HepG2 (cell line): ENCODE data around the gene KRTAP5-9.

Experiments
- ADNP ChIP-seq: sonication (generic); formaldehyde crosslinking; IDR thresholded peaks from 2 replicates; pipeline ENCODE4 v1.4.0; 2020; ENCODE audit warnings: missing genetic modification reagents
- AGO2 ChIP-seq: fragments of 200-400 bp; formaldehyde crosslinking; optimal IDR thresholded peaks from 2 replicates; pipeline ENCODE3; 2017; ENCODE audit warnings: mild to moderate bottlenecking, low read depth, low read length, moderate library complexity
- EP300 ChIP-seq, 3 experiments: sonication (generic) in 1 of 3; formaldehyde crosslinking in 1 of 3; IDR thresholded peaks; 2 replicates each; pipeline versions ENCODE4 v1.5.1 to v1.6.1; 2011 to 2020; ENCODE audit warnings: low read depth in 2 of 3, low read length in 2 of 3, borderline replicate concordance in 1 of 3, improper control_type of control experiment in 1 of 3, mild to moderate bottlenecking in 1 of 3, missing genetic modification reagents in 1 of 3, moderate library complexity in 1 of 3
- MAFK ChIP-seq, 2 experiments: IDR thresholded peaks in 1 of 2; conservative IDR thresholded peaks in 1 of 2; 2 replicates each; pipeline ENCODE4 v1.6.1; 2011; ENCODE audit warnings: improper control_type of control experiment in 2 of 2, low read length in 2 of 2
- MEF2D ChIP-seq: sonication (generic); formaldehyde crosslinking; IDR thresholded peaks from 2 replicates; pipeline ENCODE4 v1.5.1; 2020; ENCODE audit warnings: mild to moderate bottlenecking, missing genetic modification reagents
- PCBP1 ChIP-seq: fragments of 200-400 bp; formaldehyde crosslinking; IDR thresholded peaks from 2 replicates; pipeline ENCODE4 v1.6.1; 2017; ENCODE audit warnings: mild to moderate bottlenecking, low read depth, low read length, borderline replicate concordance
- RARG ChIP-seq: sonication (generic); formaldehyde crosslinking; IDR thresholded peaks from 2 replicates; pipeline ENCODE4 v1.4.0; 2020; ENCODE audit warnings: low read depth, mild to moderate bottlenecking, missing genetic modification reagents
- RELA ChIP-seq: sonication (generic); formaldehyde crosslinking; IDR thresholded peaks from 2 replicates; pipeline ENCODE4 v1.4.0; 2020; ENCODE audit warnings: missing genetic modification reagents
- ZSCAN21 ChIP-seq: sonication (generic); formaldehyde crosslinking; IDR thresholded peaks from 2 replicates; pipeline ENCODE4 v1.8.0; 2022; ENCODE audit warnings: mild to moderate bottlenecking, missing genetic modification reagents, moderate library complexity, borderline replicate concordance
- ZZZ3 ChIP-seq: sonication (generic); formaldehyde crosslinking; IDR thresholded peaks from 2 replicates; pipeline ENCODE4 v1.4.0; 2020; ENCODE audit warnings: missing genetic modification reagents, mild to moderate bottlenecking, borderline replicate concordance
- TF ChIP-seq, protein P1 (sequence below): sonication (generic); formaldehyde crosslinking; IDR thresholded peaks from 2 replicates; pipeline ENCODE4 v1.5.1; 2020; ENCODE audit warnings: missing genetic modification reagents, mild to moderate bottlenecking, borderline replicate concordance
- TF ChIP-seq, protein P2 (sequence below): sonication (generic); formaldehyde crosslinking; IDR thresholded peaks from 2 replicates; pipeline ENCODE4 v1.5.0; 2020; ENCODE audit warnings: mild to moderate bottlenecking, missing genetic modification reagents, moderate library complexity

DNA sequence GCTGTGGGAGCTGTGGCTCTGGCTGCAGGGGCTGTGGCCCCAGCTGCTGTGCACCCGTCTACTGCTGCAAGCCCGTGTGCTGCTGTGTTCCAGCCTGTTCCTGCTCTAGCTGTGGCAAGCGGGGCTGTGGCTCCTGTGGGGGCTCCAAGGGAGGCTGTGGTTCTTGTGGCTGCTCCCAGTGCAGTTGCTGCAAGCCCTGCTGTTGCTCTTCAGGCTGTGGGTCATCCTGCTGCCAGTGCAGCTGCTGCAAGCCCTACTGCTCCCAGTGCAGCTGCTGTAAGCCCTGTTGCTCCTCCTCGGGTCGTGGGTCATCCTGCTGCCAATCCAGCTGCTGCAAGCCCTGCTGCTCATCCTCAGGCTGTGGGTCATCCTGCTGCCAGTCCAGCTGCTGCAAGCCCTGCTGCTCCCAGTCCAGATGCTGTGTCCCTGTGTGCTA lies 514 bp downstream of the KRTAP5-9 start:
- TF ChIP-seq, protein P1, sequence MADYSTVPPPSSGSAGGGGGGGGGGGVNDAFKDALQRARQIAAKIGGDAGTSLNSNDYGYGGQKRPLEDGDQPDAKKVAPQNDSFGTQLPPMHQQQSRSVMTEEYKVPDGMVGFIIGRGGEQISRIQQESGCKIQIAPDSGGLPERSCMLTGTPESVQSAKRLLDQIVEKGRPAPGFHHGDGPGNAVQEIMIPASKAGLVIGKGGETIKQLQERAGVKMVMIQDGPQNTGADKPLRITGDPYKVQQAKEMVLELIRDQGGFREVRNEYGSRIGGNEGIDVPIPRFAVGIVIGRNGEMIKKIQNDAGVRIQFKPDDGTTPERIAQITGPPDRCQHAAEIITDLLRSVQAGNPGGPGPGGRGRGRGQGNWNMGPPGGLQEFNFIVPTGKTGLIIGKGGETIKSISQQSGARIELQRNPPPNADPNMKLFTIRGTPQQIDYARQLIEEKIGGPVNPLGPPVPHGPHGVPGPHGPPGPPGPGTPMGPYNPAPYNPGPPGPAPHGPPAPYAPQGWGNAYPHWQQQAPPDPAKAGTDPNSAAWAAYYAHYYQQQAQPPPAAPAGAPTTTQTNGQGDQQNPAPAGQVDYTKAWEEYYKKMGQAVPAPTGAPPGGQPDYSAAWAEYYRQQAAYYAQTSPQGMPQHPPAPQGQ (CRISPR knock-in tag): no peak
- TF ChIP-seq MAFK (conservative IDR thresholded peaks at IDR 0.05 in 1 of 2, IDR thresholded peaks at IDR 0.05 in 1 of 2; ENCODE audit: low read length in 2 of 2) (no peak), PCBP1 (no peak), ZSCAN21 (no peak), EP300 (IDR thresholded peaks at IDR 0.05; ENCODE audit: low read depth in 2 of 2, low read length in 2 of 2) (no peak), EP300 (CRISPR knock-in tag; IDR thresholded peaks at IDR 0.05; ENCODE audit: borderline replicate concordance) (no peak), RARG (CRISPR knock-in tag) (no peak), MEF2D (no peak), ADNP (CRISPR knock-in tag) (no peak), AGO2 (no peak), ZZZ3 (no peak), RELA (CRISPR knock-in tag) (no peak)
- TF ChIP-seq, protein P2, sequence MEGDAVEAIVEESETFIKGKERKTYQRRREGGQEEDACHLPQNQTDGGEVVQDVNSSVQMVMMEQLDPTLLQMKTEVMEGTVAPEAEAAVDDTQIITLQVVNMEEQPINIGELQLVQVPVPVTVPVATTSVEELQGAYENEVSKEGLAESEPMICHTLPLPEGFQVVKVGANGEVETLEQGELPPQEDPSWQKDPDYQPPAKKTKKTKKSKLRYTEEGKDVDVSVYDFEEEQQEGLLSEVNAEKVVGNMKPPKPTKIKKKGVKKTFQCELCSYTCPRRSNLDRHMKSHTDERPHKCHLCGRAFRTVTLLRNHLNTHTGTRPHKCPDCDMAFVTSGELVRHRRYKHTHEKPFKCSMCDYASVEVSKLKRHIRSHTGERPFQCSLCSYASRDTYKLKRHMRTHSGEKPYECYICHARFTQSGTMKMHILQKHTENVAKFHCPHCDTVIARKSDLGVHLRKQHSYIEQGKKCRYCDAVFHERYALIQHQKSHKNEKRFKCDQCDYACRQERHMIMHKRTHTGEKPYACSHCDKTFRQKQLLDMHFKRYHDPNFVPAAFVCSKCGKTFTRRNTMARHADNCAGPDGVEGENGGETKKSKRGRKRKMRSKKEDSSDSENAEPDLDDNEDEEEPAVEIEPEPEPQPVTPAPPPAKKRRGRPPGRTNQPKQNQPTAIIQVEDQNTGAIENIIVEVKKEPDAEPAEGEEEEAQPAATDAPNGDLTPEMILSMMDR: no peak
